Smooth muscle cell (in vitro differentiated cells): ENCODE measurements around the gene ZNF532. TPM values are rescaled to one million over a fixed set of nuclear protein-coding genes. Genes with fewer than 3 reads are reported as not detected.
A peak's percentile ranks its signal among the peaks of the same experiment; 100 is the strongest.

ENCODE experiments used
- DNase-seq: peaks from one replicate; lab custom pipeline; 2025; ENCODE audit not compliant: unreplicated experiment; lab: John Stamatoyannopoulos, UW
- H2AFZ ChIP-seq: fragments of 200-600 bp; sonication (generic); 2 replicates; pipeline ENCODE4 v1.6.0; 2016; ENCODE audit warnings: antibody characterized with exemption, low read depth, mild to moderate bottlenecking
- H3F3A ChIP-seq: fragments of 200-600 bp; sonication (generic); 2 replicates; pipeline ENCODE4 v1.6.0; 2017; ENCODE audit warnings: antibody characterized with exemption, low read depth
- H3K27ac ChIP-seq: fragments of 200-600 bp; sonication (generic); 2 replicates; pipeline ENCODE4 v1.5.1; 2016; ENCODE audit warnings: low read depth, mild to moderate bottlenecking
- H3K27me3 ChIP-seq: fragments of 200-600 bp; sonication (generic); 2 replicates; pipeline ENCODE4 v1.6.1; 2016; ENCODE audit warnings: low read depth, mild to moderate bottlenecking
- H3K36me3 ChIP-seq: fragments of 200-600 bp; sonication (generic); 2 replicates; pipeline ENCODE4 v1.5.1; 2016; ENCODE audit warnings: low read depth
- H3K4me1 ChIP-seq: fragments of 200-600 bp; sonication (generic); 2 replicates; pipeline ENCODE4 v1.5.1; 2016; ENCODE audit warnings: low read depth
- H3K4me2 ChIP-seq: fragments of 200-600 bp; sonication (generic); 2 replicates; pipeline ENCODE4 v1.6.0; 2016; ENCODE audit warnings: mild to moderate bottlenecking
- H3K4me3 ChIP-seq: fragments of 200-600 bp; sonication (generic); 2 replicates; pipeline ENCODE4 v1.5.1; 2016; ENCODE audit warnings: mild to moderate bottlenecking
- H3K79me2 ChIP-seq: fragments of 200-600 bp; sonication (generic); 2 replicates; pipeline ENCODE4 v1.6.0; 2016; ENCODE audit warnings: low read depth, mild to moderate bottlenecking
- H3K9ac ChIP-seq: fragments of 200-600 bp; sonication (generic); 2 replicates; pipeline ENCODE4 v1.6.0; 2016; ENCODE audit warnings: low read depth
- H3K9me3 ChIP-seq: fragments of 200-600 bp; sonication (generic); replicated peaks from 2 replicates; pipeline ENCODE4 v1.5.1; 2016; ENCODE audit warnings: low read depth
- H4K20me1 ChIP-seq: fragments of 200-600 bp; sonication (generic); 2 replicates; pipeline ENCODE4 v1.6.0; 2016; ENCODE audit warnings: low read depth
- CTCF ChIP-seq: fragments of 200-600 bp; sonication (generic); IDR thresholded peaks from 2 replicates; pipeline ENCODE4 v1.5.1; 2017; ENCODE audit warnings: borderline replicate concordance, mild to moderate bottlenecking, antibody characterized with exemption; ENCODE audit not compliant: insufficient read depth, poor library complexity, severe bottlenecking
- WGBS: methylation state at CpG from one replicate; pipeline ENCODE4 v1.1.7; 2016; ENCODE audit warnings: low lambda C conversion rate; 5-methylcytosine and 5-hydroxymethylcytosine counted together
- polyA plus RNA-seq: library from polyadenylated mRNA; unstranded; fragments of >200 nt; fragmentation: Nextera tagmentation; extraction: Ambion mirVana; gene quantifications from 2 replicates; pipeline ENCODE4 v1.2.1, GENCODE V29; 2016
- total RNA-seq: library from RNA; depleted of rRNA; stranded (reverse); fragments of >200 nt; gene quantifications from 2 replicates; pipeline ENCODE4 v1.2.3, GENCODE V29; 2014

Gene ZNF532
- total and polyA plus RNA-seq, 2 experiments from 2014 or later, result 31.6 to 126 TPM

GRCh38 chr18:58831606-58832005, 33.1 kb upstream of the ZNF532 start:
- no peaks in the 10 kb centered on the region for H4K20me1 ChIP-seq
- H3F3A ChIP-seq, result peaks cover 8% of the 10 kb centered on the region
- H3K9me3 ChIP-seq, result no peaks in the 10 kb centered on the region
- H3K4me2 ChIP-seq, result no peak overlapping the region
- no peak for TF ChIP-seq CTCF
- H3K4me1 ChIP-seq, result no peaks in the 10 kb centered on the region
- no peak overlapping the region for H3K9ac ChIP-seq
- peak overlapping the region; percentile 10 for H3K27ac ChIP-seq
- no peak overlapping the region for H3K4me3 ChIP-seq
- H2AFZ ChIP-seq, result no peak overlapping the region
- no peaks in the 10 kb centered on the region for H3K27me3 ChIP-seq
- H3K36me3 ChIP-seq, result no peaks in the 10 kb centered on the region
- H3K79me2 ChIP-seq, result no peaks in the 10 kb centered on the region
- DNase-seq, result no peak
- WGBS, result 0% methylated on average over 1 of the region's 1 CpG

GRCh38 chr18:58838165-58838860, 26.4 kb upstream of the ZNF532 start:
- H3K4me2 ChIP-seq, result no peak overlapping the region
- H3K79me2 ChIP-seq, result no peaks in the 10 kb centered on the region
- no peak for TF ChIP-seq CTCF
- no peaks in the 10 kb centered on the region for H3K27me3 ChIP-seq
- H3K9ac ChIP-seq, result no peak overlapping the region
- H3K4me3 ChIP-seq, result no peak overlapping the region
- H3F3A ChIP-seq, result no peaks in the 10 kb centered on the region
- H2AFZ ChIP-seq, result no peak overlapping the region
- DNase-seq, result no peak
- H3K9me3 ChIP-seq, result no peaks in the 10 kb centered on the region
- H4K20me1 ChIP-seq, result no peaks in the 10 kb centered on the region
- H3K4me1 ChIP-seq, result peaks cover 7% of the 10 kb centered on the region
- 86% methylated on average over 5 of the region's 5 CpGs for WGBS
- H3K36me3 ChIP-seq, result no peaks in the 10 kb centered on the region
- no peak overlapping the region for H3K27ac ChIP-seq

- Histone ChIP-seq H3K4me1 (peaks cover 14% of the 10 kb centered on the region), H3K27ac (no peak overlapping the region), H3K36me3 (no peaks in the 10 kb centered on the region), H3K4me3 (no peak overlapping the region), H3K4me2 (no peak overlapping the region), H3F3A (no peaks in the 10 kb centered on the region), H3K9me3 (no peaks in the 10 kb centered on the region), H3K79me2 (no peaks in the 10 kb centered on the region), H4K20me1 (no peaks in the 10 kb centered on the region), H3K9ac (no peak overlapping the region), H2AFZ (no peak overlapping the region), H3K27me3 (no peaks in the 10 kb centered on the region)
- DNase-seq, result no peak
- TF ChIP-seq CTCF, result no peak
- 90% methylated on average over 6 of the region's 6 CpGs for WGBS
Measured at GRCh38 chr18:58838946-58839345, 25.7 kb upstream of the ZNF532 start.

GRCh38 chr18:58842978-58843687, 21.5 kb upstream of the ZNF532 start:
- H2AFZ ChIP-seq, result no peak overlapping the region
- WGBS, result 43% methylated on average over 11 of the region's 11 CpGs
- peak overlapping the region; percentile 38 for H3K4me2 ChIP-seq
- no peaks in the 10 kb centered on the region for H3K79me2 ChIP-seq
- no peak for DNase-seq
- H3K27ac ChIP-seq, result peak overlapping the region; percentile 1
- TF ChIP-seq CTCF, result no peak
- H3K27me3 ChIP-seq, result no peaks in the 10 kb centered on the region
- H3K9ac ChIP-seq, result no peak overlapping the region
- H3F3A ChIP-seq, result peaks cover 10% of the 10 kb centered on the region
- no peaks in the 10 kb centered on the region for H4K20me1 ChIP-seq
- no peaks in the 10 kb centered on the region for H3K9me3 ChIP-seq
- H3K4me1 ChIP-seq, result peaks cover 42% of the 10 kb centered on the region
- H3K36me3 ChIP-seq, result no peaks in the 10 kb centered on the region
- no peak overlapping the region for H3K4me3 ChIP-seq
